ENCODE data around the gene SINHCAF.

The SINHCAF gene

DNA sequence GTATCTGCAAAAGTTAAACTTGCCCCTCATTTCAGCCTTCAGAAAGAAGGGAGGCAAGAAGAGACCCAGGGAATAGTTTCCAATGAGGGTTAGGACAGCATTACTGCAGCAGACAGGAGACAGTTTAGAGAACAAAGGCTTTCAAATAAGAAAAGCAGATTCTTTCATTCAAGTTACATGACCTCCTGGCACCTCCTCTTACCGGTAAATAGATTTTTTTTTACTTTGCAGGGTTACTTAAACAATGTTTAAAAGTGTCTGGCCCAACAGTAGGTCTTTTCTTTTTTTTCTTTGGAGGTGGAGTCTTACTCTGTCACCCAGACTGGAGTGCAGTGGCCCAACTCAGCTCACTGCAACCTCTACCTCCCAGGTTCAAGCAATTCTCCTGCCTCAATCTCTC lies 47.1 kb downstream of the SINHCAF start:
- H3K27ac ChIP-seq (ENCODE audit: low read length): no peak overlapping the region
- peaks cover 27% of the 10 kb centered on the region for H4K20me1 ChIP-seq (ENCODE audit: insufficient read depth, low read length)
- no peak overlapping the region for H3K4me3 ChIP-seq (ENCODE audit: low read length)
- H3K9me3 ChIP-seq (ENCODE audit: insufficient read depth, low read length): no peaks in the 10 kb centered on the region
- H3K9ac ChIP-seq (ENCODE audit: low read length): no peak overlapping the region
- no peak for TF ChIP-seq EZH2phosphoT487 (IDR thresholded peaks at IDR 0.05; ENCODE audit: low read depth)
- TF ChIP-seq, protein P1, sequence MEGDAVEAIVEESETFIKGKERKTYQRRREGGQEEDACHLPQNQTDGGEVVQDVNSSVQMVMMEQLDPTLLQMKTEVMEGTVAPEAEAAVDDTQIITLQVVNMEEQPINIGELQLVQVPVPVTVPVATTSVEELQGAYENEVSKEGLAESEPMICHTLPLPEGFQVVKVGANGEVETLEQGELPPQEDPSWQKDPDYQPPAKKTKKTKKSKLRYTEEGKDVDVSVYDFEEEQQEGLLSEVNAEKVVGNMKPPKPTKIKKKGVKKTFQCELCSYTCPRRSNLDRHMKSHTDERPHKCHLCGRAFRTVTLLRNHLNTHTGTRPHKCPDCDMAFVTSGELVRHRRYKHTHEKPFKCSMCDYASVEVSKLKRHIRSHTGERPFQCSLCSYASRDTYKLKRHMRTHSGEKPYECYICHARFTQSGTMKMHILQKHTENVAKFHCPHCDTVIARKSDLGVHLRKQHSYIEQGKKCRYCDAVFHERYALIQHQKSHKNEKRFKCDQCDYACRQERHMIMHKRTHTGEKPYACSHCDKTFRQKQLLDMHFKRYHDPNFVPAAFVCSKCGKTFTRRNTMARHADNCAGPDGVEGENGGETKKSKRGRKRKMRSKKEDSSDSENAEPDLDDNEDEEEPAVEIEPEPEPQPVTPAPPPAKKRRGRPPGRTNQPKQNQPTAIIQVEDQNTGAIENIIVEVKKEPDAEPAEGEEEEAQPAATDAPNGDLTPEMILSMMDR (IDR thresholded peaks at IDR 0.05; ENCODE audit: low read depth, low read length): no peak
- H3K4me2 ChIP-seq (ENCODE audit: low read length): no peak overlapping the region
- peaks cover 22% of the 10 kb centered on the region for H3K79me2 ChIP-seq (ENCODE audit: low read length)
- H3K36me3 ChIP-seq (replicated peaks; ENCODE audit: low read depth, low read length): peaks cover 57% of the 10 kb centered on the region
- no peaks in the 10 kb centered on the region for H3K4me1 ChIP-seq (ENCODE audit: low read length)
- H3K27me3 ChIP-seq (ENCODE audit: low read depth, low read length): no peaks in the 10 kb centered on the region
- H2AFZ ChIP-seq (ENCODE audit: low read depth, low read length): no peak overlapping the region

DNA sequence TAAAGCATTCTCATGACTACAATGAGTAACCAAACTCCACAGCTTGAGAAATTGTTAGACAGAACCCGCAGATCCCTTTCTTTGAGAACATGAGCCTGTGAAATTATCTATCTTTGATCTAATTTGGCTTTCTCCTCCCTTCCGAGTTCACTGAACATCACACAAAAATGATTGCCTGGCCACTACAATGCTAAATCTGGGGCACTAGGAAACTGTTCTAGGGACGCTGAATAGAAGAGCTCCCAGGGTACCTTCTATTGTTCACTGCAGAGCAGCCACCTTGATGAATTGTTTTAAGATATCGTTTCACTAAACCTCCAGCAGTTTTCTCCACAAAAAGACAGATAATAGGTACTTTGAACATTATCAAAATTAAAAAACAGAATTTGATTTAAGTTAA lies 47.5 kb downstream of the SINHCAF start:
- H3K79me2 ChIP-seq (ENCODE audit: low read length): peaks cover 19% of the 10 kb centered on the region
- H3K27me3 ChIP-seq (ENCODE audit: low read depth, low read length): no peaks in the 10 kb centered on the region
- H3K4me3 ChIP-seq (ENCODE audit: low read length): no peak overlapping the region
- H3K4me1 ChIP-seq (ENCODE audit: low read length): no peaks in the 10 kb centered on the region
- peaks cover 53% of the 10 kb centered on the region for H3K36me3 ChIP-seq (replicated peaks; ENCODE audit: low read depth, low read length)
- no peak overlapping the region for H2AFZ ChIP-seq (ENCODE audit: low read depth, low read length)
- H3K27ac ChIP-seq (ENCODE audit: low read length): no peak overlapping the region
- H3K4me2 ChIP-seq (ENCODE audit: low read length): no peak overlapping the region
- H4K20me1 ChIP-seq (ENCODE audit: insufficient read depth, low read length): peaks cover 27% of the 10 kb centered on the region
- H3K9ac ChIP-seq (ENCODE audit: low read length): no peak overlapping the region
- TF ChIP-seq, protein P1 (IDR thresholded peaks at IDR 0.05; ENCODE audit: low read depth, low read length): no peak
- no peak for TF ChIP-seq EZH2phosphoT487 (IDR thresholded peaks at IDR 0.05; ENCODE audit: low read depth)
- no peaks in the 10 kb centered on the region for H3K9me3 ChIP-seq (ENCODE audit: insufficient read depth, low read length)

DNA sequence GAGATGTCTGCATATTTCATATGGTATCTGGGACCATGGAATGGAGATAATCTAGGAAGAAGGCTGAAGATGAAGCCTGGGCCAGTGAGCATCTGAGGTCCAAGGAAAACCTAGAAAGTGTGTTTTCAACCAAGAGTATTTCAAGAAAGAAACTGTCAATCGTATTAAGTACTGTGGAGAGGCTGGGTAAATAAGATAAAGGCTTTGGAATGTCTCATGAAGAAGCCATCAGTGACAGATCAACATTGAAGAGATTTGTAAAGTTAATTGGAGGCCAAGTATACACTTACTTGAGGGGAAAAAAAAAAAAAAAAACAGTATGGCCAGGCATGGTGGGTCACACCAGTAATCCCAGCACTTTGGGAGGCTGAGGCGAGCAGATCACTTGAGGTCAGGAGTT lies 48.9 kb downstream of the SINHCAF start:
- Histone ChIP-seq H3K9ac (ENCODE audit: low read length) (no peak overlapping the region), H3K79me2 (ENCODE audit: low read length) (peaks cover 19% of the 10 kb centered on the region), H3K4me3 (ENCODE audit: low read length) (no peak overlapping the region), H4K20me1 (ENCODE audit: insufficient read depth, low read length) (peaks cover 29% of the 10 kb centered on the region), H3K27me3 (ENCODE audit: low read depth, low read length) (no peaks in the 10 kb centered on the region), H3K4me2 (ENCODE audit: low read length) (no peak overlapping the region), H3K36me3 (replicated peaks; ENCODE audit: low read depth, low read length) (peaks cover 48% of the 10 kb centered on the region), H3K27ac (ENCODE audit: low read length) (no peak overlapping the region), H2AFZ (ENCODE audit: low read depth, low read length) (no peak overlapping the region), H3K4me1 (ENCODE audit: low read length) (no peaks in the 10 kb centered on the region), H3K9me3 (ENCODE audit: insufficient read depth, low read length) (no peaks in the 10 kb centered on the region)
- TF ChIP-seq, protein P1 (IDR thresholded peaks at IDR 0.05; ENCODE audit: low read depth, low read length): no peak
- TF ChIP-seq EZH2phosphoT487 (IDR thresholded peaks at IDR 0.05; ENCODE audit: low read depth): no peak

DNA sequence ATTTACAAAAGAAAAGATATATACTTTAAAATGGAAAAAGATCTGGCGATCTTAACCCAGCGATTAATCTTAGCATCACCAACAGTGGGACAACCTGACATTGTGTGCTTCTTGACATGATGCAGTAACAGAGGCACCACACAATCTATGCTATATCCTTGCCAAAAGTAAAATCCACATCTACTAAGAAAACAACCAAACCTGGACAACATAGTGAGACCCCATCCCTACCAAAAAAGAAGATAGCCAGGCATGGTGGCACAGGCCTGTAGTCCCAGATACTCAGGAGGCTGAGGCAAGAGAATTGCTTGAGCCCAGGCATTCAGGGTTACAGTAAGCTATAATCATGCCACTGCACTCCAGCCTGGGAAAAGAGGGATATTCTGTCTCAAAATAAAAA lies 50.5 kb downstream of the SINHCAF start:
- Histone ChIP-seq H3K9ac (ENCODE audit: low read length) (no peak overlapping the region), H3K4me1 (ENCODE audit: low read length) (no peaks in the 10 kb centered on the region), H3K27ac (ENCODE audit: low read length) (no peak overlapping the region), H3K4me2 (ENCODE audit: low read length) (no peak overlapping the region), H3K79me2 (ENCODE audit: low read length) (peaks cover 19% of the 10 kb centered on the region), H3K36me3 (replicated peaks; ENCODE audit: low read depth, low read length) (peaks cover 60% of the 10 kb centered on the region), H3K9me3 (ENCODE audit: insufficient read depth, low read length) (no peaks in the 10 kb centered on the region), H3K27me3 (ENCODE audit: low read depth, low read length) (no peaks in the 10 kb centered on the region), H4K20me1 (ENCODE audit: insufficient read depth, low read length) (peaks cover 29% of the 10 kb centered on the region), H3K4me3 (ENCODE audit: low read length) (no peak overlapping the region), H2AFZ (ENCODE audit: low read depth, low read length) (no peak overlapping the region)
- TF ChIP-seq, protein P1 (IDR thresholded peaks at IDR 0.05; ENCODE audit: low read depth, low read length): no peak
- TF ChIP-seq EZH2phosphoT487 (IDR thresholded peaks at IDR 0.05; ENCODE audit: low read depth): no peak

All from OCI-LY3 (cell line).